T-helper 2 cell (primary cell): ENCODE results near the gene VAT1L.
A peak's percentile ranks its signal among the peaks of the same experiment; 100 is the strongest.

Experiments
- DNase-seq, 5 experiments: peaks; one replicate each; pipeline versions ENCODE4 v3.0.0 to v3.0.0-alpha.2; 2012 to 2022
- total RNA-seq, 2 donors: gene quantifications; one replicate each; lab custom pipeline; 2026; lab: John Stamatoyannopoulos, UW

Gene VAT1L
- total RNA-seq, result 0 to 0.07 reads per million in 2 donors

GRCh38 chr16:77788181-77789084, at the start of gene VAT1L:
Gene VAT1L, plus strand, starts transcription at chr16:77788564. Its CDS starts 119 bp downstream, at chr16:77788683.
- peak in 1 of 5 experiments; percentile 11 for DNase-seq

GRCh38 chr16:77738706-77739558, 49.4 kb upstream of the VAT1L start:
- no peak for DNase-seq

GRCh38 chr16:77739559-77739892, 48.8 kb upstream of the VAT1L start:
- no peak for DNase-seq

- DNase-seq, result no peak
Observed at GRCh38 chr16:77744141-77744540, 44.2 kb upstream of the VAT1L start.

- DNase-seq, result no peak
Observed at GRCh38 chr16:77745972-77746371, 42.4 kb upstream of the VAT1L start.

- DNase-seq, result no peak
Observed at GRCh38 chr16:77748421-77749005, 39.9 kb upstream of the VAT1L start.

- DNase-seq, result no peak
Observed at GRCh38 chr16:77749415-77749814, 38.9 kb upstream of the VAT1L start.

GRCh38 chr16:77758046-77758445, 30.3 kb upstream of the VAT1L start:
- DNase-seq, result no peak

GRCh38 chr16:77758508-77758907, 29.9 kb upstream of the VAT1L start:
- no peak for DNase-seq

- no peak for DNase-seq
Observed at GRCh38 chr16:77759201-77759600, 29.2 kb upstream of the VAT1L start.

GRCh38 chr16:77759821-77760220, 28.5 kb upstream of the VAT1L start:
- DNase-seq, result no peak

GRCh38 chr16:77760800-77761199, 27.6 kb upstream of the VAT1L start:
- DNase-seq, result no peak

- no peak for DNase-seq
Observed at GRCh38 chr16:77761204-77761603, 27.2 kb upstream of the VAT1L start.

- no peak for DNase-seq
Observed at GRCh38 chr16:77762262-77762661, 26.1 kb upstream of the VAT1L start.

GRCh38 chr16:77763994-77764393, 24.4 kb upstream of the VAT1L start:
- no peak for DNase-seq

GRCh38 chr16:77767211-77767610, 21.2 kb upstream of the VAT1L start:
- DNase-seq, result no peak

GRCh38 chr16:77767826-77768225, 20.5 kb upstream of the VAT1L start:
- DNase-seq, result no peak

- DNase-seq, result no peak
Observed at GRCh38 chr16:77775911-77776909, 12.2 kb upstream of the VAT1L start.

GRCh38 chr16:77777745-77778144, 10.6 kb upstream of the VAT1L start:
- DNase-seq, result no peak

GRCh38 chr16:77780378-77780837, 8.0 kb upstream of the VAT1L start:
- DNase-seq, result no peak

GRCh38 chr16:77781091-77781490, 7.3 kb upstream of the VAT1L start:
- DNase-seq, result no peak

GRCh38 chr16:77782694-77783093, 5.7 kb upstream of the VAT1L start:
- peak in 1 of 5 experiments; percentile 16 for DNase-seq
